NCI-H345 (cell line): Measurements from ENCODE around the gene SPATA13.
A peak's percentile ranks its signal among the peaks of the same experiment; 100 is the strongest.

Experiments used
- DNase-seq: peaks from one replicate; lab custom pipeline; 2025; lab: John Stamatoyannopoulos, UW

SPATA13 gene

DNA sequence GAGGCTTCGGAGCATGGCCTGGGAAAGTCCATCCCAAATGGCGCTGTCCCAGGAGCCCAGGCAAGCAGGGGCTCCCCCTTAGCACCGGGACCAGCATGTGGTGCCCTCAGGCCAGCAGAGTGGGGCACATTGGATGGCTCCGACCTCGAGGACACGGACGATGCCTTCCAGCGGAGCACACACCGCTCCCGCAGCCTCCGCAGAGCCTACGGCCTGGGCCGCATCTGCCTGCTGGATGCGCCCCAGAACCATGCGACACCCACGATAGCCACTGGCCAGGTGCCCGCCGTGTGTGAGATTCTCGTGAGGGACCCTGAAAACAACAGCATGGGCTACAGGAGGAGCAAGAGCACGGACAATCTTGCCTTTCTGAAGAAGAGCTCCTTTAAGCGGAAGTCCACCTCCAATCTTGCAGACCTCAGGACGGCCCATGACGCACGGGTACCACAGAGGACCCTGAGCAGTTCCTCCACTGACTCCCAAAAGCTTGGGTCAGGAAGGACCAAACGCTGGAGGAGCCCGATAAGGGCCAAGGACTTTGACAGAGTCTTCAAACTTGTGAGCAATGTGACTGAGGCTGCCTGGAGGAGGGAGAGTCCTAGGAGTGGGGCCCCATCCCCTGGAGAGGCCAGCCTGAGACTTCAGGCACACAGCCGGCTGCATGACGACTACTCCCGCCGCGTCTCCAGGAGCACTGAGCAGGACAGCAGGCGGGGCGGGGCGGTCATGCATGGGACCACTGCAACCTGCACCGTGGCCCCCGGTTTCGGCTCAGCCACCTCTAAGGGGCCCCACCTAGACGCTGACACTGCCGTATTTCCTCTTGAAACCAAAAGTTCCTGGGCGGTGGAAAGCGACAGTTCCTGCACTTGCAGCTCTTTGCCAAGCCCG, 63.1 kb downstream of the SPATA13 start:
- DNase-seq = no peak

DNA sequence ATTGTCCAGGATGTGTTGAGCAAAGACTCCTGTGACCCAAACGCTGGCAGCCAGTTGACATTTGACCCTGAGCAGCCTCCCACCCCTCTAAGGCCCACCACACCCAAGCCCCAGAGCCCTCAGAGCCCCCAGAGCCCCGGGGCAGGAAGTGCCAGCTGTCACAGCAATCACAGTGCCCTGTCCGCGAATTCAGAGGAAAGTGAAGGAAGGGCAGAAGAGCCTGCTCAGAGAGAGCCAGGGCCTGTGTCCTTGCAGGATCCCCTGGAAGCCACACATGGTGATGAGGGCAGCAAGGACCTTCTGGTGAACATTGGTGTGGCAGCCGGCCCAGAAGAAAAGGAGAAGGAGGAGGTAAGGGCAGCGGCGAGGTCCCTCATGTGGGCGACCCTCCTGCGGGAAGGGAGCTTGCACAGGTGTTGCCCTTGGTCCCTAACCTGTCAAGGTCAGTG, 63.7 kb downstream of the SPATA13 start:
- DNase-seq = no peak

DNA sequence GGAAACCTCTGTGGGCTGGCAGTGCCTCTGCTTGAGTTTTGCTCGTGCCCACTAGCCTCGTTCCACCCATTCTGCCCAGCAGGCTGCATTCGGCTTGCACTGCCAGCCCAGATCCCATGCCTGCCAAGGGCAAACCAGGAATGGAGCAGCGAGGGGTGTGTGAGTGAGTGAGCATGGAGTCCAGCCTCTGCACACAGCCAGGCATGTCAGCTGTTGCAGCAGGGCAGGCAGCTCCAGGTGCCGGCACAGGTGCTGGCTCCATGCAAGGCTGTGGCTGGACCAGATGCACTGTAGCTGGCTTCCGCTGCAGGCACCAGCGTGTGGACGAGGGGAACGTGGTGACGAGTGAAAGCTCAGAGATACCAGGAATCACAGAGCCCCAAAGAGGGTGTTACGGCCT, 64.5 kb downstream of the SPATA13 start:
- DNase-seq = no peak

DNA sequence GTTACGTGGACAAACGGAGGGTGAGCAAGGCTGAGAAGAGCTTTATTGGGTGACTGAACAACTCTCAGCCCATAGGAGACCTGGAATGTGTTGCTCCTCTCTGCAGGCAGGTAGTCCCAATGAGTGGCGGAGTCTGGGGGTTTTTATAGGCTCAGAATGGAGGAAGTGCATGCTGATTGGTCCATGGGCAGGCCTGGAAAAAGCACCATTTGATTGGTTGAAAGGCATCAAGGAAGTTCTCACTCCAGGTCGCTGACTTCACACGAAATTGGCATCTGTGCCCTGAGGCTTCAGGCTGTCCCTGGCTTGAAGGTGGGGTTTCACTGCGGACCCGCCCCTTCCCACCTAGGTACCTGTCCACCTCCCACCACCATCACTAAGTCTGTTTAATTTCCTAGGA, 65.4 kb downstream of the SPATA13 start:
- no peak for DNase-seq

DNA sequence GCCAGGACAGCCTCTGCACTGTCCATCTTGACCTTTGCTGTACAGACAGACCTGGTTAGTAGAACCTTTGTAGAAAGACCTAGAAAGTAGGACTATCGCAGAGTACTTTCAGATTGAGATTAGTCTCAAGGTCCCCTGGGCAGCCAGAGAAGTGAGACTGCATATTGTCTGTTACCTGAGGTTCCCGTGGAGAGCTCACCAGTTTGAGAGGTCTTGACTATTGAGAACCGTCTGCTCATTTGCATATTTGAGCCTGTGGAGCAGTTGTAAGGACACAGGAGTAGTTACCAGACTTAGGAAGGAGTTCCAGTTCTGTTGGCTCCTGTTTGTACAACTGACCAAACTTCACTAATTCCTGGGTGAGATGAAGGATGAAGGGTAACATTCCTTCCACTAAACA, 66.2 kb downstream of the SPATA13 start:
- DNase-seq = no peak

DNA sequence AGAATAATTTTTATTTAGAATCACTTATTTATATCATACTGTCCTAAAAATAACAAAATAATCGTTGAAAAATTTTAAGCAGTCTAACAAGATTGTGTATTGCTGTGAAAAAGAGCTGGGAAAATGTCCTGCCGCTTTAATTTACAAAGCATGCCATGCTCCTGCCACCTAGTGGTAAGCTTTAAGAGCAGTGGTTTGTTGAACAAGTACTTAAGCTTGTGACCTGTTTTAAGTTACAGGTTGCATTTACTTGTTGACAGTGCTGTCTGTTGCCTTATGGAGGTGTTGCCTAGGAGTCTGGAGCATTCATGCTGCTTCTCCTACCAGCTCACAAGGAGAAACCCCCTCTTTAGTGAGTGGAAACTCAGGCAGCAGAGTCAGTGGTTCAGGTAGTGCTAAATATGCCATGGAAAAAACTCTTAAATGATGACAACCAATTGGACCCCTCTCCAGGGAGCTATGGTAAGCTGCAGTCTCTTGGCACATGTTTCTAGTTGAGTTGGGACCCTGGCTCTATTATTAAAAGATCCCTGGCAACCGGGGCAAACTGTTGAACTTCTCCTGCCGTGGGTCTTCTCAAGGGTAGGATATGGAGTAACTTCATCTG, 68.4 kb downstream of the SPATA13 start:
- DNase-seq = peak; percentile 40

DNA sequence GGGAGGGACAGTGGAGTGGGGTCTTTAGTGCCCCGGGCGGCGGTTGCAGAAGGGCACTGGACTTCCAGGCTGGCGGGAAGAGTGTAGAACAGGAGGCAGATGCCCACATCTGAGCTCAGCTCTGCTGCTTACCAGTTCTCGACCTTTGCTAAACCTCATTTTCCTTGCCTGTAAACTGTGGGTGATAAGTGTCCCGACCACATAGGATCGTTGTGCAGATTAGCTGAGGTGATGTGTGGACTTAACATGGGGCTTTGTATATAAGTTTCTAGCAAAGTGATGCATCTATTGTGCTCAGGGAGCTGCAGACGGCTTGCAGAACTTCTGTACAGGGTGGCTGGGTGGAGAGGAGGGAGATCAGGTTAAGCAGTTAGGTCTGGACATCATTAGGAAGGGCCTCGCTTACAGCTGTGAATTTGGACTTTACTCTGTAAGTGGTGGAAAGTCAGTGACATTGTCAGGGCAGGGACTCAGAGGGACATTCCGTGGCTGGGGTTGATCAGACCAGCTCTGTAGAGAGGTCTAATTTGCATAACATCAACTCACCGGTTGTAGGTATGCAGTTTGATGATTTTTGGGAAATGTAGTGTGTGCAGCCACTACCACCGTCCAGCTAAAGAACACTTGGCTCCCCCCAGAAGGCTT, 70.0 kb downstream of the SPATA13 start:
- no peak for DNase-seq

DNA sequence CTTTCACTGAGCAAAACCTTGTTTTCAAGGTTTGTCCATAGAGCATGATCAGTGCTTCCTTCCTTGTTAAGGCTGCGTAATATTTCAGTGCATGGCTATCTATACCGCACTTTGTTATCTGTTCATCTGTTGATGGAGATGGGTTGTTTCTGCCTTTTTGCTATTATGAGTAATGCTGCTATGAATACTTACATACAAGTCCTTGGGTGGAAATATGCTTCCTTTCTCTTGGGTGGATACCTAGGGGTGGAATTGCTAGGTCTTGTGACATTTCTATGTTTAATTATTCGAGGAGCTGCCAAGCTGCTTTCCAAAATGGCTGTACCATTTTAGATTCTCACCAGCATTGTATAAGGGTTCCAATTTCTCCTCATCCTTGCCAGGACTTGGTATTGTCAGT, 70.9 kb downstream of the SPATA13 start:
- no peak for DNase-seq

DNA sequence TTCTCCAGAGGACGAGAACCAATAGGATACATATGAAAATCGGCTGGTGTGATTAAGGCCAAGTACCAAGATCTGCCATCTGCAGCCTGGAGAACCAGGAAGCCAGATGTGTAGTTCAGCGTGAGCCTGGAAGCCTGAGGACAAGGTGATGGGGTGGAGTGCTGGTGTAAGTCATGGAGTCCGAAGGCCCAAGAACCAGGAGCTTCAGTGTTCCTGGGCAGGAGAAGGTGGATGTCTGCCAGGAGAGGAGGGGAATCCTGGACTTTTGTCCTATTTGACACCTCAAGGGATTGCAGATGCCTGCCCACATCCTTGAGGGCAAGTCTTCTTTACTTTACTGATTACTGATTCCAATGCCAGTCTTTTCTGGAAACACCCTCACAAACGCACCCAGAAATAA, 71.5 kb downstream of the SPATA13 start:
- no peak for DNase-seq

DNA sequence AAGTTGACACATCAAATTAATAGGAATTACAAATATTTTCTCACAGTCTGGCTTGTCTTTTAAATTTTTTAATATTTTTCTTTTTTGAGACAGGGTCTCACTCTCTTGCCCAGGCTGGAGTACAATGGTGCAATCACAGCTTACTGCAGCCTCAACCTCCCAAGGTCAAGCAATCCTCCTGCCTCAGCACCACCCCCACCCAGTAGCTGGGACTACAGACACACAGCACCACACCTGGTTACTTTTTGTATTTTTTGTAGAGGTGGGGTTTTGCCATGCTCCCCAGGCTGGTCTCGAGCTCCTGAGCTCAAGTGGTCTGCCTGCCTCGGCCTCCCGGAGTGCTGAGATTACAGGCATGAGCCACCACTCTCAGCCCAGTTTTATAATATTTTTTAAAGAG, 72.0 kb downstream of the SPATA13 start:
- DNase-seq = no peak

DNA sequence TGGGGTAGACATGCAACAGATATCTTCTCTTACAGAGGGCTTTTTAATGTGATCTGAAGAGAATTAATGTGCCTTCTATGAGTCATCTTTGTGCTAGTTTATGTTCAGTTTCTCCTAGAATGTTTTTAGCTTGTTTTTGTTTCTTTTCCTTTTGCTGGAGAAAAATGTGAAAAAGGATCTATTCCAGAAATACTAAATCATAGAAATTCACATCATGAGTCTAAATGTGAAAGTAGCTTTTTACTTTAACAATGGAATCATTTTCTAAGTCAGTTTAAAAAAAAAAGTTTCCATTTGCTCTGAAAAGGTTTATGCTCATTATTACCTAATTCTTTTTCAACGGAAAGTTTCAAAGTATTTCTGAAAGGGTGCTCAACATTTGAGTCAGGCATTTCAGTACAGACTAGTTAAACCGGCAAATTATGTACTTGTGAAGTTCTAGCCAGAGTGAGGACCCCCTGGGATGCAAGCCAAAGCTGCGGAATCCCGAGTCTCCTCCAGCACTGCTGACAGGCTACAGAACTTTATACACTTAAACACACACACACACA, 72.9 kb downstream of the SPATA13 start:
- DNase-seq = no peak

DNA sequence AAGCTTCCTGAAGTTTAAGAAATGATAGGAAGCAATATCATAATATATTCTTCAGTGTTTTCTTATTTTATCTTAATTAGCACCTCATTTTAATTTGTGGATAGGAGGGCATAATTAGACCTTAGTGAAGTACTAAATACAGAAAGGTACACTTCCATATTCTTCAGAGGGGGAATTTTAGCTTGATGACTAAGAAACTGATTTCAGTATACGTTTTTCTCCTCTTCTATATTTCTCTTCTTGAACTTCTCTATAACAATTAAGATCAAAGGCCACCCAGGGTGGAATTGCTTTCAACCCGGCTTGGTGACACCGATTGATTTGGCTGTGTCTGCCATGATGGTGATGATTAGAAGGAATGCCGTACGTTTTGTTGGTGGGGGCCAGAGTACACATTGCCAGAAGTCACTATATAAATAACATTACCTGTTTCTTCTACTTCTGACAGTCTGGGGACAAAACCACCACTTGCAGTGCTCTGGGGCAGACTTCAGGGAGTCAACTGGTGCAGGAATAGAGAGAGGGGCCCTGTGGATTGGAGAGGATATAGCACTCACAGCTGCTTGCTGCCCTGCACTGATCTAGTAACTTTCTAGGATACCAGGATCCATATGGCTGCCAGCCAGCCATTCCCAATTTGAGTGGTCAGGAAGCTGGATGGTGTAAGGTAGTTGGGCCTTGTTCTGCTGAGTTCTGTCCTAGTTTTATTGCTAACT, 73.8 kb downstream of the SPATA13 start:
- DNase-seq = no peak

DNA sequence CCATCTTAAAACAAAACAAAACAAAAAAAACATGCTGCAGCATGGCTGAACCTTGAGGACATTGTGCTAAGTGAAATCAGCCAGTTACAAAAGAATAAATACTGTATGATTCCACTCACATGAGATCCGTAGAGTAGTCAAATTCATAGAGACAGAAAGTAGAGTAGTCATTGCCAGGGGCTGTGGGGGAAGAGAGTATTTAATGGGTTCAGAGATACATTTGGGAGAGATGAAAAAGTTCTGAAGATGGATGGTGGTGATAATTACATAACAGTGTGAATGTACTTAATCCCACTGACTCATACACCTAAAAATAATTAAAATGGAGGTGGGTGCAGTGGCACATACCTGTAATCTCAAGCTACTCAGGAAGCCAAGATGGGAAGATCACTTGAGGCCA, 76.8 kb downstream of the SPATA13 start:
- DNase-seq = no peak

DNA sequence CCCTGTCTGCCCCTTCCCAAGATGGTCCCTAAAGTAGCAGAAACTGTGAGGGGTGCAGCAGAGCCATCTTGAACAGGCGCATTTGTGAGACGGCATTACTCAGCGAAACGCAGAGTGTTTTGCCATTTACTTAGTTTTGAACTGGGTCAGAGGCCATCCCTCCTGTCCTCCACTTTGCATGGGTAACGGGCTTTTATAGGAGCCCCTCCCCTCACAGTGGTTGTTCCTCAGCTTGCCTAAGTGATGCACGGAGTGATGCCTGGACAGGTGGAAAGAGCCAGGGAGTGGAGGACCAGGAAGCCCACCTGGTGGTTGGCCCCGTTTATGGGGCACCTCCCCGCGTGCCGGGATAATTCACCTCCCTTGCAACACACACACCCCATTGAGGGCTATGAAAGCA, 80.8 kb downstream of the SPATA13 start:
- DNase-seq = no peak

DNA sequence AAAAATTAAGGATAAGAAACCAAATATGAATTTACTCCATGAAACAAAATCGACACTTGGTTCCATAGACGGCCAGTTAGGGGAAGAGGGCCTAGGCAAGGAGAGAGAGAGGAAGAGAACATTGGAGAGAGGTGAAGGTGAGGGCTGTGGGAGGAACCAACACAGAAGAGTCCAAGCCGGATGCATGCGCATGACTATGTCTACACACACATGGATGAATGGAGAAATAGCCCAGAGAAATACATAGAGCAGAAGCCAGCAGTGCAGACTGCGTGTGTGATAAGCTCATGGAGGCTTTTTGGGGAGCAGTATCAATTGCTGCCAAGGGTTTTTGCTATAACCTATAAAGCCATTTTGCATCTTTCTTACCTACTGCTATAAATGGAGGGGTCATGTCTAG, 81.6 kb downstream of the SPATA13 start:
- no peak for DNase-seq

DNA sequence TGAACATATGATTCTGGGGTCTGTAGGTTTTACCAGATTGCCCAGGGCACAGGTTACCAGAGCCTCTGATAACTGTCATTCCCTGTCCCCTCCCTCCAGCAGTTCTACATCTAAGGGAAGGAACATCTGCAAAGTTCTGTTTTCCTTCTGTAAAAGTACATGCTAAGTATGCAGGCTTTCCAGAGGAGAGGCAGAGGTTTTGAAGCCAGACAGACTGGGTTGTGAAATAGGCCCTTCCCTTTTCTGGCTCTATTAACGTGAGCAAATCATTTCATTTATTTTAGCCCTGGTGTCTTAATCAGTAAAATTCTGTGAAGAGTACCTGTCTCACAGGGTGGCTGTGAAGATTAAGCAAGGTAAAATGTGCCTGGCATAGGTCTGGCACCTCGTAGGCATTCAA, 82.8 kb downstream of the SPATA13 start:
- DNase-seq = no peak

DNA sequence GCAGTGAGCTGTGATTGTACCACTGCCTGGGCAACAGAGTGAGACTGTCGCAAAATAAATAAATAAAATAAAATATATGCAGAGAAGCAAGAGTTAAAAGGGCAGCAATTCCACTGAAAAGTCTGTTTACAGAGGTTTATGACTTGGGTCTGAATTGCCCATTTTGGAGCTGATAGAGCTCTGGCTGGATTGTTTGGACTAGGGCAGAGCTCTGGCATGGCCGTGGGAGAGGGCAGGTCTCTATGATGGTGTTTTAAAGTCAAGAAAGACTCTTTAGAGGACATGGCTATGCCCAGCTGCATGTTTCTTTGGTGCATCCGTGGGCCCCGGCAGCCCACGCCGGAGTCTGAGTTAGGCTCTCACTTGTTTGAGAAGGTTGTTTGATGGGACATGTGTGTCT, 84.3 kb downstream of the SPATA13 start:
- no peak for DNase-seq

DNA sequence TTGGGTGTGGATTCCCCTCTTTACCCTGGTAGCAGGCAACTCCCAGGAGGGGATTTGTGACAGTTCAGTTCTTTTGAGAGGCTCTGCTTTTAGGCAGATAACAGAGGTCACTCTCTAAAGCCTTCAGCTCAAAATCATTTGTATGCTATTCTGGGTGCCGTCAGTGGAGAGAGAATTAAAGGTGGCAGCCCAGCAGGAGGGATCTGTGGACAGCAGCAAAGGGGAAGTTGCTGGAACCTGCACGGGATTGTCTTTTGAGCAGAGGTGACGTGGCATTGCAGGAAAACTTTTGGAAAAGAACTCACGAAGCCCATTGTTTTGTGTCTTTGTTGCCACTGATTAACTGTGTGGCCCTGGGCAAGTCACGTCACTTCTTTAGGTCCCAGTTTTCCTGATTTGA, 86.5 kb downstream of the SPATA13 start:
- no peak for DNase-seq

DNA sequence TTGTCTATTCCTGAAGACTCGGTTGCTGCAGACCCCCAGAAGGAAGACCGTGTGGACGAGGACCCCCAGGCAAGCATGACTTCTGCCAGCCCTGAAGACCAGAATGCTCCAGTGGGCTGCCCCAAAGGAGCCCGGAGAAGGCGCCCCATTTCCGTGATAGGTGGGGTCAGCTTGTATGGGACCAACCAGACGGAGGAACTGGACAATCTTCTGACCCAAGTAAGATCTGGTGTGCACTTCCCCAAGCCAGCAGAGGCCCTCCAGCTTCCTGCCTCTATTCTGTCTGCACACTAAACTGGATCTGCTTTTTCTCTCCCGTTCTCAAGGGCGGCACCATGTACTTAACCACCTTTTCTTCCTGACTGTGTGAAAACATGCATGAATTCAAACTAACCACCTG, 89.1 kb downstream of the SPATA13 start:
- DNase-seq = no peak

DNA sequence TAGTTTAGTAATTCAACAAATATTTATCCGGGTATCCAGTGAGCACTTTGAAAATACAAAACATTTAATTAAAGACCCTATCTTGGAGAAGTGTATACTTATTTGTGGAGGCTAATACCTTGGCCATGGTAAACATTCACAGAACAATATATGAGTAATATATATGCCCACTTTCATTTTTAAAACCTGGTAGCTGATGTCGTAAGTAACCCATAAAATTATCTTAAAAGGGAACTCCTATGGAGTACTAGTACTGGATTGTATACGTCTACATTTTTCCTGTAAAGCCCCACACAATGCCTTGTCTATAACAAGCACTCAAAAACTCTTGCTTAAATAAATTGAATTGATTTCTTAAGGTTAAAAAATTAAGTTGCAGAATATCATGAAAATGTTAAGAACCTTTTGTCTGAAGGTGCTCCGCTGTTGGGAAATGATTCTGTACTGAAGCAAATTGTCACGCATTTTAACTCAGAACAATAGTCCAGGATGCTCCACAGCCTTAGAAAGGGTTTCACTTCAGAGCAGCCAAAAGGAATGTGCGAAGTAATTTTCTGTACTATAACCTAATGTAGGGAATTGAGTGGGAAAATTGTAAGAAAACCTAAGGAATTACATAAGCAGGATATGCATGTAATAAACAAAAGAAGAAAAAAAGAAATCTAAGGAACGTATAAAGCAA, 90.0 kb downstream of the SPATA13 start:
- DNase-seq = no peak

DNA sequence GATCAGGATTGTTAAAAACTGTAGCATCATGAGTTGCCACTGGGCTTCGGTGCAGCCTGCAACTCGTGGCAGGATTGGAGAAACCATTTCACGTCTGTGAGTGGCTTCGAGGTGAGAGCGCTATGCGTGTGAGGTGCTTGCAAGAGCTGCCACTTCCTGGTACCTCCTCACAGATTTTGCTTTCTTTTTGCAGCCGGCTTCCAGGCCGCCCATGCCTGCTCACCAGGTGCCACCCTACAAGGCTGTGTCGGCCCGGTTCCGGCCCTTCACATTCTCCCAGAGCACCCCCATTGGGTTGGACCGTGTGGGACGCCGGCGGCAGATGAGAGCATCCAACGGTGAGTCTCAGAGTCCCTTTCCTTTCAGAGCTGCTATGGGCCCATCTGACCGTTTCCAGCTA, 91.0 kb downstream of the SPATA13 start:
- no peak for DNase-seq

DNA sequence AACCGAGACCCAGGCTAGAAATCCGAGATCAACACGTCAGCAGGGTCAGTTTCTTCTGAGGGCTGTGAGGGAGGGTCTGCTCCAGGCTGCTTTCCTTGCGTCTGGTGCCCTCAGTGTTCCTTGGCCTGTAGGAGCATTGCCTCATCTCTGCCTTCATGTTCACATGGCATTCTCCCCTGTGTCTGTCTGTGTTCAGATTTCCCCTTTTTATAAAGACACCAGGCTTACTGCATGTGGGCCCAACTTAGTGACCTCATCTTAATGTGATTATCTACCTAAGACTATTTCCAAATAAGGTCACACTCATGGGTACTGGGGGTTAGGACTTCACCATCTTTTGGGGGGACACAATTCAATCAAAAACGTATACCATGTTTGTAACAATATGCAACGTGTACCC, 91.6 kb downstream of the SPATA13 start:
- no peak for DNase-seq
